HG03457 (cell line): ENCODE measurements around the gene NPTN.

Experiments used
- ATAC-seq: cut with Tn5 transposase; IDR thresholded peaks from one replicate; pipeline ENCODE4 v1.9.1; 2021; ENCODE audit warnings: moderate number of reproducible peaks; ENCODE audit not compliant: unreplicated experiment

NPTN gene

GRCh38 chr15:73632670-73633058 lies 525 bp downstream of the NPTN start:
- ATAC-seq, result no peak

DNA sequence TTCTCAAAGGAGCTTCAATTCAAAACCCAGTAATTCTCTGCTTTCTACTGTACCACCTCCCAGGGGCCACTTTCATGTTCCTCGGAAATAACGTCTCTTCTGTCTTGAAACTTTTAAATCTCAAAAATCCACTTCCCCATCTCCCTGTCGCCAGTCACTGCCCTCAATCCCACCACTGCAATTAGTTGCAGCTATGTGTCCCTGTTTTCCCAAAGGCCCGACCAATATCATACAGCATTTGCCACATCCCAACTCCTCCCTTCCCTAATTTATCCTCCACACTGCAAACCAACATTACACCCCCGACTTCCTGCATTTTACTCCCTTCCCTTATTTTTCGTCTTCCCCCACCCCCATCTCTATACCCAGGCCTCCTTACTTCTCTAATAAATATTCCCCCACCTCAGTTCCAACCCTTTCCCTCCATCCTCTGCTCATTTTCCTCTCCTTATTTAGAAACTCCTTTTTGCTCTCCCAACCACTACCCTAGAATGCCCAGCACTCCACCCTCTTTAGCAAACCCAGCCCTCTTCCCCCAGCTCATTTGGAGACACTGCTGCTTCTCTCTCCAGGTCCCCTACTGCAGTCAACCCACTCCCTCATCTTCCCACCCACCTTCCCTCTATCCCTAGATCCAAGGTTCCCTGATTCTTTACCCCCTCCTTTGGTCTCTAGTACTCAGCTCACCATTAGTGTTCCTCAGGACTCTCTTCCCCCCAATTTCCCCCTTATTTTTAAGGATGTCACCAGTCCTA lies 1.1 kb downstream of the NPTN start:
- ATAC-seq, result no peak

DNA sequence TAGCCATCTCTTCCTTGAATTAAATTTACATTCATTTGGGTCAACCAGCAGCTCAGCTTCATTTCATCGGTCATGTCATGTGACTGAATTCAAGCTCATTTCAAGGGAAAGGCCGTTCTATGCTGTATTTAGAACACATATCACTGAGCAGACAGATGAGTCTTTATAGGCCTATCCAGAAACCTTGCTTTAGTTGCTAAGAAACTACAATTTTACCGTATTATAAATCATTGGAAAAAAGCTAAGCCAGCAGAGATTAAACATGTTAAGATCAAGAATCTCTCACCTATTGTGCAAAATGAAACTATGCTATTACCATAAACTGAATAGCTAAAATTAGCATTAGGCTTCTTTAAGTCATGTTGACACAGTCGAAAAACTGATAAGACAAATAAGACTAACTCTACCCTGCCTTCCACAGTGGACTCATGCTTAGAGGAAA lies 2.2 kb downstream of the NPTN start:
- ATAC-seq, result no peak

- ATAC-seq, result no peak
Observed at GRCh38 chr15:73629798-73630429, 3.3 kb downstream of the NPTN start.

DNA sequence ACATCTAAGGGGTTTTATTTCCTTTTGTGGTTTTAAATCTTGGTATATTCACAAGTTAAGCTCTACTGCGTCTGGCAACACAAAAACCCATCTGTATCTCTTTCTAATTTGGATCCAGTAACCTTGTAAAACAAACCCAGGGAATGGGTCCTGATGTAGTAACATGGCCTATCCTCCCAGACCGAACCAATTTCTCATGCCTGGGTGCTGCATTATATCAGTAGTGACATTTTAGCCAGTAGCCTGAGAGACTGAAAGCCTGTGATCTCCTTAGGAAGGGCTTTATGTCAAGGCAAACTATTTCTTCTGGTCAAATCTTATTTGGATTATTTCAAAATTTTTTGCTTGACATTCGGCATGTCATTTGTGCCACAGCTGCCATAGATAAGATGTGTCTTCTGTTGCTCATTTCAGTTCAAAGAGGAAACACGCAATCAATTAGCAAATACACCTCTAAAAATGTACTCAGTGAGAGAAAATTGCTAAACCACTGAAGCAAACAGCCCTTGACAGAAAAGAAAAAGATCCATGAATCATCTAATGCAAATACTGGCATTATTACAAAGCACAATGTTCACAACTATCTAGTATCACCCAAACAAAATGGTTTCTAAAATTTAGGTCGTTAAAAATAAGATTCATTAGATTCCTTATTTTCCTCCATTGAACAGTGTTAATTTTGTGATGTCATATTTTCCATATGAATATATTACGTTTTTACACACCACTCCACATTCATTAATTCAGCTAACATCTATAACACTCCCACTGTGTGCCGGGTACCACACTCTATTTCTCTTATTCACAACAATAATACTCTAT lies 4.0 kb downstream of the NPTN start:
- no peak for ATAC-seq

GRCh38 chr15:73628102-73628501 lies 5.1 kb downstream of the NPTN start:
- no peak for ATAC-seq

DNA sequence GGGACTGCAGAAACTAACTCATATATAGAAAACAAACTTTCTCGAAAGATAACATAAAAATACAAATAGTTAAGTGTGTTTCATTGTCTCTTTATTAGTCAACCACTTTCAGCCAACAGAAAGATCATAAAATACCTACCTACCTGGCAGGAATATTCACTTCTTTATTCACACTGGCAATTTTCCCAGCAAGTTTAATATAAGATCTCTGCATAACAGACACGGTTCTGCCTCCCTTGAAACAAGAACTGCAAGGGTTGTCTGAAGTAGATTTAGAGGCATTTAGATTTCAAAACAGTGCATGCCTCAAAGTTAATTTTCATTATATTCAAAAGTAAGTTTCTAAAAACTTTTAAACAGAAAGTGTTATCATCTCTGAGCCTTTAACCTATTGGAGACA lies 7.1 kb downstream of the NPTN start:
- ATAC-seq, result no peak

GRCh38 chr15:73624530-73624929 lies 8.7 kb downstream of the NPTN start:
- no peak for ATAC-seq

DNA sequence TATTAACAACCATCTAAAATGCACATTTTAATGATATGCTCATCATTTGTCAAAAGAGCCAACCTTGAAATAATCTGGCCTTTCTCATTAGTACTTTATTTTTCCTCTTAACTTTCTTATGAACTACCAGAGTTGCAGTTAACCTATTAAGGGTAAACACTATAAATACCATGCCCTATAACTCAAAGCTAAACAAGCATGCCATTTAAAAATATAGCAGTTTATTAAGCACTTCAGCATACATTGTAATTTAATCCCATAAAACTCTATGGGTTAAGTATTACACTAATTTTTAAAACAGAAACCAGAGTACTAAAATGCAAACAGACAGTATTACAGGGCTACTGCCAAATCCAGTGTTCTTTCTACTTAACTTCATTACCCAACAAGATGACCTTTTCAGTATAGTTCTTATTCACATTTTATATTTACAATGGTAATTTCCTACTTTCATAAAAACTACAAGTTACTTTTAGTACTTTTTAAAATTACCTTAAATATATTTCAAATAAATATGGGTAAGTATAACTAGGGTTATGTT lies 11.8 kb downstream of the NPTN start:
- no peak for ATAC-seq

GRCh38 chr15:73620078-73620477 lies 13.1 kb downstream of the NPTN start:
- ATAC-seq, result no peak

DNA sequence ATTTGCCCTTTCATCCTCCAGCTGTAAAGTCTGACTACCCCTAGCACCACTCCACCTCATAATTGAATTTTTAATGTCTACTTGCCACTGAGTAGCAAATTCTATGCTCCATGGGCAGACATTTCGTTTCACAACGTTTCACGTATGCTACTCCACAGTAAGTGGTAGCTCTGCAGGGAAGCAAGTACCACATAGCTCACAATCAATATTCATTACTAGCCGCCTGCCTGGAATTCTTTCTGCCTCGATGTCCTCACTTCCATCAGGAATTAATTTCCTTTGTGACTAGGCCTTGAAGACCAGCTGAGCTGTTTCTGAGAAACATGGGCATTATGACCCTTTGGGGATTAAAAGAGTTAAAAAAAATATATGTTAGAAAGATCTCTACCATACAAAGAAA lies 15.3 kb downstream of the NPTN start:
- no peak for ATAC-seq

GRCh38 chr15:73617301-73617831 lies 15.8 kb downstream of the NPTN start:
- ATAC-seq, result no peak

DNA sequence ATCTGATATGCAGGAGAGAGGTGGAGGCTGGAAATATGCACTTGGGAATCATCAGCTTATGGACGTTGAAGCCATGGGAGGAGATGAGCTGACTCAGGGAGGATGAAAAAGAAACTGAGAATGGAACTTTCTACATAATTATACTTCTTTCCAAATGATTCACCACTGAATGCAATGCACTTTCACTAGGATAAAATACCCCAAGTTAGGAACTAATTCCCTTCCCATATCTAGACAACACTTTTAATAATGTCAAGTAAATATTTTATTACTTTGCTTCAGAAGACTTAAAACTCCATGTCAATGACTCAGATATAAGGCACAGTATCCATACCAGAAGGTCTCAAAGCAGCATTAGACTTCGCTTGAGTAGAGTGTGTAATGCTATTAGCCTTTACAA lies 24.2 kb downstream of the NPTN start:
- no peak for ATAC-seq

GRCh38 chr15:73608475-73608874 lies 24.7 kb downstream of the NPTN start:
- ATAC-seq, result no peak

DNA sequence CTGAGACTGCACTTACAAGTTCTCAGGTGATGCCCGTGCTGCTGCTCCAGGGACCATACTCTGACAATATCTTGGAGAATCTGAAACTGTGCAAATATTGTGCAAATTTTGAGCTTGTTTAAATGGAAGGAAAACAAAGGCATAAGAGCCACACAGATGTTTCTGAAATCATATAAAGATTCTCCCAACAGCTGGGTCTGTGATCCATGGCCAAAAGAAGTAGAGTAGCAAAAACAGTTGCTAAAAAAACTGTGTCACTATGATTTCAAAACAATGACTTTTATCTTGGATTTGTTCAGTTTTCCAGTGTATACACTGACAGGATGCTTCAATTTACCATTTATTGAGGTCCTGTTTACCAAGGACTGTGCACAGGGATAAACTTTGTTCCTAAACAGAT lies 25.3 kb downstream of the NPTN start:
- no peak for ATAC-seq

GRCh38 chr15:73607405-73607804 lies 25.8 kb downstream of the NPTN start:
- ATAC-seq, result no peak

DNA sequence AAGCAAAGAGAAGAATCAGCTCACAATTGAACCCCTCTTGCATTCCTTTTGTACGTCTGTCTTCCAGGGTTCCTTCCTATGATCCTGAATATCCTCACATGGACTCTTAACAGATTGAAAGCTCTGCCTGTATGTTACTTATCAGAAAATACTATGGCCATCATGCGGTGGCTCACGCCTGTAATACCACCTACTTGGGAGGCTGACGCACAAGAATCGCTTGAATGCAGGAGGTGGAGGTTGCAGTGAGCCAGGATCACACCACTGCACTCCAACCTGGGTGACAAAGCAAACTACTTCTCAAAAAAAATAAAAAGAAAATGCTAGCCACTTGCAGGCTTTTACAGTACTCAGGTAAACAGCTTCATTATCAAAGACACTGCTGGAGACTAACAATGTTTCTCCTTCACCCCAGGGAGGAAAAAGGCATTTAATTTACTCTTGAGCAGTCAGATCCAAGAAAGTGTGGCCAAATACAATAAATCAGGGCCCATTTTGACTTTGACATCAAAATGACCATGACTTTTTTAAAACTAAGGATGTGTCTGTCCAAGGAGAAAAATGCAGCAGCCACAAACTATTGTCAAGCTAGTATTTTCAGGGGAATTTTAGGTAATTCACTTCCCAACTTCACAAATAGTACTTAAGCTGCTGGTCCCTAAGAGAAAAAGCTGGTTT lies 27.3 kb downstream of the NPTN start:
- ATAC-seq, result no peak

DNA sequence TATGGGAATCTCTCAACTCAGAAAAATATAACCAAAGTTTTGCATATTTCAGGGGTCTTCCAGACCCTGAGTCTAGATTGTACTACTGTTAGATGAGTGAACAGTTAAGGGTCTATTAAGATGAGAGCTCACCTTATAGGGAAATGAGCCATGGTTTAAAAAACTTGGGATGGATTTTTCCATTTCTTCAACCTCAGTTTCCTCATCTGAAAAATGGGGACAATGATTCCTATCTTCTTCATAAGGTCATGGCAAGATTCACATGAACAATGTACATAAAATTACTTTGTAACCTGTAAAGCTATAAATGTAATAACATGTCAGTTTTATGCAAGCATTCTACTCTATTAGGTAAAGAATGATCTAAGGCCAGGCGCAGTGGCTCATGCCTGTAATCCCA lies 28.7 kb downstream of the NPTN start:
- ATAC-seq, result no peak

DNA sequence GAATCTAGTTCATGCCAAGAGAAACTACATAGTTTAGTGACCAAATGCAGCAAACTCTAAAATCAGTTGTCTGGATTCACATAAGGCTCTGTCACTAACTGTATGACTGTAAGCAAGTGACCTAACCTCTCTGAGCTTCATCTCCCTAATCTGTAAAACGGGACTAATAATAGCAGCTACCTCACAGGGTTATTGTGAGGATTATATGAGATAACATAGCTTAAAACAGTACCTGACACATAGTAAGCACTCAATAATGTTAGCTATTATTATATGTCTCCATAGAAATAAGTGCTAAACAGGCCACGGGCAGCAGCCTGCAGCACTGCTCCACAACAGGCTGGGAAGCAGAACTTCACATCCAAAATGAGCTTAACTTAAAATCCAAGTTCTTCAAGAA lies 30.2 kb downstream of the NPTN start:
- no peak for ATAC-seq

DNA sequence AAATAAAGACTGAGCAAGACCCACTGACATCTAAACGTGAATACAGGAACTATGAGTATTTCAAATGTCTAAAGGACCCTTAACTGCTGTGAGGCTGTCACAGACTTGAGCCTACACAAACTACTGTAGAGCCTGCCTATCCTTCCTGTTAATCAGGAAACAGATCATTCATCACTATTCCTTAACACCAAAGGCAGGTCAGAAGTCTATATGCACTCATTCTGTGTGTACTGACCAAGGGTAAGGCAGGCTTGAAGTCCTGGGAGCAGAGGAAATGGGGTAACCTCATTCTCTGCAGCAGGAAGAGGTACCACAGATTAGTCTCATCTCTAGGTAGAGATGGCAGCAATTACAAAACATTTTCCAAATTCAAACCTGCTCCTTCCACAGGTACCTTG lies 30.7 kb downstream of the NPTN start:
- no peak for ATAC-seq
